Embryonic facial prominence (tissue), 1 donor: ENCODE measurements around the gene CDH4.
A peak's percentile ranks its signal among the peaks of the same experiment; 100 is the strongest.

Experiments used
- DNase-seq: peaks from one replicate; pipeline ENCODE4 v3.0.0-alpha.2; 2016; ENCODE audit errors: extremely low spot score

Gene CDH4

GRCh38 chr20:61667056-61667792, 415.2 kb downstream of the CDH4 start:
- DNase-seq = no peak

GRCh38 chr20:61668065-61668650, 416.1 kb downstream of the CDH4 start:
- DNase-seq = no peak

- DNase-seq = no peak
Measured at GRCh38 chr20:61668771-61669503, 416.9 kb downstream of the CDH4 start.

- DNase-seq = no peak
Measured at GRCh38 chr20:61670274-61670673, 418.2 kb downstream of the CDH4 start.

GRCh38 chr20:61671559-61671958, 419.5 kb downstream of the CDH4 start:
- DNase-seq = no peak

GRCh38 chr20:61673152-61673847, 421.2 kb downstream of the CDH4 start:
- DNase-seq = no peak

GRCh38 chr20:61674121-61674520, 422.1 kb downstream of the CDH4 start:
- DNase-seq = no peak

- no peak for DNase-seq
Measured at GRCh38 chr20:61674688-61675087, 422.6 kb downstream of the CDH4 start.

GRCh38 chr20:61677928-61678327, 425.9 kb downstream of the CDH4 start:
- DNase-seq = no peak

- no peak for DNase-seq
Measured at GRCh38 chr20:61678437-61678836, 426.4 kb downstream of the CDH4 start.

GRCh38 chr20:61679473-61679872, 427.4 kb downstream of the CDH4 start:
- DNase-seq = no peak

- DNase-seq = no peak
Measured at GRCh38 chr20:61680096-61680495, 428.0 kb downstream of the CDH4 start.

- no peak for DNase-seq
Measured at GRCh38 chr20:61682114-61682995, 430.3 kb downstream of the CDH4 start.

GRCh38 chr20:61682996-61683681, 431.1 kb downstream of the CDH4 start:
- DNase-seq = peak; percentile 24

GRCh38 chr20:61683721-61684120, 431.7 kb downstream of the CDH4 start:
- DNase-seq = no peak

- no peak for DNase-seq
Measured at GRCh38 chr20:61684136-61684535, 432.1 kb downstream of the CDH4 start.

- DNase-seq = no peak
Measured at GRCh38 chr20:61684583-61685235, 432.6 kb downstream of the CDH4 start.

- no peak for DNase-seq
Measured at GRCh38 chr20:61685462-61685861, 433.4 kb downstream of the CDH4 start.

GRCh38 chr20:61686051-61686936, 434.2 kb downstream of the CDH4 start:
- no peak for DNase-seq
